Mesenchymal stem cell (in vitro differentiated cells and primary cell): ENCODE measurements around the gene DNTT.

Experiments used
- DNase-seq: peaks from one replicate; pipeline ENCODE4 v3.0.0-alpha.2; 2013
- H2AFZ ChIP-seq: one replicate; pipeline ENCODE4 v1.6.1; 2013; ENCODE audit warnings: low read depth, mild to moderate bottlenecking, control low read depth, inconsistent platforms, low read length, moderate library complexity
- H2AK5ac ChIP-seq: 2 replicates; pipeline ENCODE4 v1.6.1; 2013; ENCODE audit warnings: low read length, moderate library complexity, mild to moderate bottlenecking, inconsistent platforms; ENCODE audit not compliant: severe bottlenecking
- H2BK120ac ChIP-seq: one replicate; pipeline ENCODE4 v1.6.1; 2013; ENCODE audit warnings: low read depth, mild to moderate bottlenecking, inconsistent platforms, low read length, moderate library complexity
- H2BK12ac ChIP-seq, 2 experiments: one replicate each; pipeline ENCODE4 v1.6.1; 2013; ENCODE audit warnings: inconsistent platforms in 2 of 2, low read length in 2 of 2, mild to moderate bottlenecking in 2 of 2, moderate library complexity in 2 of 2, control low read depth in 1 of 2
- H2BK15ac ChIP-seq: one replicate; pipeline ENCODE4 v1.6.1; 2013; ENCODE audit warnings: mild to moderate bottlenecking, low read depth, inconsistent platforms; ENCODE audit not compliant: poor library complexity, severe bottlenecking
- H2BK5ac ChIP-seq: 2 replicates; pipeline ENCODE4 v1.6.1; 2013; ENCODE audit warnings: low read depth, mild to moderate bottlenecking, low read length, control low read depth, inconsistent platforms; ENCODE audit not compliant: poor library complexity, severe bottlenecking
- H3K14ac ChIP-seq, 2 experiments: one replicate each; pipeline ENCODE4 v1.6.1; 2013; ENCODE audit warnings: inconsistent platforms in 2 of 2, low read length in 2 of 2, control low read depth in 1 of 2, mild to moderate bottlenecking in 1 of 2, moderate library complexity in 1 of 2
- H3K18ac ChIP-seq, 2 experiments: one replicate each; pipeline ENCODE4 v1.6.1; 2013; ENCODE audit warnings: inconsistent platforms in 2 of 2, low read length in 2 of 2, control low read depth in 1 of 2, low read depth in 1 of 2, mild to moderate bottlenecking in 1 of 2
- H3K23ac ChIP-seq, 2 experiments: one replicate each; pipeline ENCODE4 v1.6.1; 2013; ENCODE audit warnings: inconsistent platforms in 2 of 2, low read length in 2 of 2, mild to moderate bottlenecking in 2 of 2, moderate library complexity in 2 of 2, control low read depth in 1 of 2
- H3K27ac ChIP-seq: 2 replicates; pipeline ENCODE4 v1.5.1; 2013; ENCODE audit warnings: mild to moderate bottlenecking, moderate library complexity, low read length, control low read depth, inconsistent platforms; ENCODE audit not compliant: poor library complexity, severe bottlenecking
- H3K27me3 ChIP-seq, 2 experiments: 2 replicates each; pipeline versions ENCODE4 v1.6.1 to v1.7.0; 2013; ENCODE audit warnings: low read length in 2 of 2, mild to moderate bottlenecking in 2 of 2, moderate library complexity in 2 of 2, control low read depth in 1 of 2, inconsistent platforms in 1 of 2; ENCODE audit not compliant: control insufficient read depth in 1 of 2, insufficient read depth in 1 of 2
- H3K36me3 ChIP-seq, 2 experiments: 2 replicates each; pipeline versions ENCODE4 v1.6.1 to v1.7.0; 2013; ENCODE audit warnings: low read length in 2 of 2, control low read depth in 1 of 2, inconsistent platforms in 1 of 2, low read depth in 1 of 2, mild to moderate bottlenecking in 1 of 2; ENCODE audit not compliant: insufficient read depth in 2 of 2, control insufficient read depth in 1 of 2
- H3K4ac ChIP-seq, 2 experiments: one replicate each; pipeline ENCODE4 v1.6.1; 2013; ENCODE audit warnings: inconsistent platforms in 2 of 2, low read length in 2 of 2, mild to moderate bottlenecking in 2 of 2, moderate library complexity in 2 of 2, control low read depth in 1 of 2, low read depth in 1 of 2
- H3K4me1 ChIP-seq: 2 replicates; pipeline ENCODE4 v1.6.1; 2013; ENCODE audit warnings: low read depth, low read length, control low read depth; ENCODE audit not compliant: control insufficient read depth, insufficient read depth
- H3K4me2 ChIP-seq: 2 replicates; pipeline ENCODE4 v1.6.1; 2013; ENCODE audit warnings: low read length, mild to moderate bottlenecking, inconsistent platforms; ENCODE audit not compliant: poor library complexity, severe bottlenecking
- H3K4me3 ChIP-seq, 2 experiments: 2 replicates each; pipeline versions ENCODE4 v1.5.1 to v1.7.0; 2013; ENCODE audit warnings: low read length in 2 of 2, mild to moderate bottlenecking in 2 of 2, control low read depth in 1 of 2, low read depth in 1 of 2; ENCODE audit not compliant: insufficient read depth in 1 of 2
- H3K79me1 ChIP-seq: replicated peaks from 2 replicates; pipeline ENCODE4 v1.6.1; 2013; ENCODE audit warnings: mild to moderate bottlenecking, control low read depth, low read length, inconsistent platforms; ENCODE audit not compliant: poor library complexity, severe bottlenecking
- H3K9ac ChIP-seq: 2 replicates; pipeline ENCODE4 v1.7.0; 2013; ENCODE audit warnings: mild to moderate bottlenecking, low read length, moderate library complexity
- H3K9me3 ChIP-seq: 2 replicates; pipeline ENCODE4 v1.7.0; 2013; ENCODE audit warnings: mild to moderate bottlenecking, low read length; ENCODE audit not compliant: control insufficient read depth
- H4K8ac ChIP-seq: one replicate; pipeline ENCODE4 v1.6.1; 2013; ENCODE audit warnings: inconsistent platforms, mild to moderate bottlenecking, low read length, moderate library complexity
- H4K91ac ChIP-seq: one replicate; pipeline ENCODE4 v1.6.1; 2013; ENCODE audit warnings: mild to moderate bottlenecking, low read length, inconsistent platforms
- WGBS: methylation state at CpG from one replicate; pipeline ENCODE4 v1.1.7; 2013; ENCODE audit warnings: mixed read lengths; 5-methylcytosine and 5-hydroxymethylcytosine counted together

DNTT gene

DNA sequence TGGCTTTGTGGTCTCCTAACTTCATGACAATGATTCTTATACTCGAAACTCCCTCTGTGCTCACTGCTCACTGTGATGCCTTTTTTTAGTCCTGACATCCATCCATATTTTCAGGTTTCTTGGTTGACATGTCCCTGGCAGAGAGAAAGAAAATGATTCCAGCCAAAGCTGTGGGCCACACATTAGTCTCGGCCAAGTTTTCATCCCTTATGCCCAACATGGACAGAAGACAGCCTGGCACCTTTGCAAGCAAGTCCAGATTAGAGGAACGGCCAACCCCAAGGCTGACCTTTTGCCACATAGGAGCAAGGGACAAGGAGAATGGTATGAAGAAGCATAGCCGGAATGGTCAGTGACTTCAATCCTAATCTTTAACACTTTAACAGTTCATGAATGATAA lies 63.2 kb downstream of the DNTT start:
- H2AFZ ChIP-seq = no peak overlapping the region
- DNase-seq = no peak
- WGBS = 83% methylated on average over 3 of the region's 4 CpGs
- no peaks in the 10 kb centered on the region for H3K9me3 ChIP-seq
- no peak overlapping the region for H3K4ac ChIP-seq
- no peak overlapping the region for H3K27ac ChIP-seq
- H4K8ac ChIP-seq = no peak overlapping the region
- no peak overlapping the region for H4K91ac ChIP-seq
- H3K4me3 ChIP-seq = no peak overlapping the region
- peaks cover 0 to 16% of the 10 kb centered on the region in 2 experiments for H3K36me3 ChIP-seq
- no peak overlapping the region for H3K9ac ChIP-seq
- no peak overlapping the region for H3K14ac ChIP-seq
- H2AK5ac ChIP-seq = no peak overlapping the region
- no peak overlapping the region for H2BK15ac ChIP-seq
- no peaks in the 10 kb centered on the region for H3K79me1 ChIP-seq
- no peak overlapping the region for H2BK5ac ChIP-seq
- H3K18ac ChIP-seq = no peak overlapping the region
- peaks cover 0 to 21% of the 10 kb centered on the region in 2 experiments for H3K27me3 ChIP-seq
- no peak overlapping the region for H2BK12ac ChIP-seq
- no peak overlapping the region for H2BK120ac ChIP-seq
- H3K4me1 ChIP-seq = peaks cover 8% of the 10 kb centered on the region
- H3K23ac ChIP-seq = no peak overlapping the region
- H3K4me2 ChIP-seq = no peak overlapping the region

DNA sequence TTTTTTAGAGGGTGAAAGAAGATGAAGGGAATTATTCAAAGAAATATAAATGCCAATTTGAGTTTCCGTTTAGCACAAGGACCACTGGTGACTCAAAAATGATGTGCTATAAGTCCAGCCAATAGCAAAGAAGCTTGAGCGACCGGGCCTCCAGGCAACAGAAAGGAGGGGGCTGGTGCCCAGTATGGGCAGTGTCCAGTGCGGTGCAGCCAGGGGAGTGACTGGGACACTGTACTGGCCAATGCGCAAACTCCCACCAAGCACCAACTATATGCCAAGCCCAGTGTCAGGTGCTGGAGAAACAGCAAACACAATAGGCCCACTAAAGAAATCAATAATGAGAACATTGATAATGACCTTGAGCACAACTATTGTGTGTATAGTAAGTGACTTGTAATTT lies 64.7 kb downstream of the DNTT start:
- H2AFZ ChIP-seq = no peak overlapping the region
- H2BK15ac ChIP-seq = no peak overlapping the region
- H3K9ac ChIP-seq = no peak overlapping the region
- H3K4ac ChIP-seq = no peak overlapping the region
- H3K4me1 ChIP-seq = peaks cover 8% of the 10 kb centered on the region
- no peaks in the 10 kb centered on the region for H3K79me1 ChIP-seq
- no peak overlapping the region for H3K27ac ChIP-seq
- over 99% methylated on average over 5 of the region's 5 CpGs for WGBS
- H3K23ac ChIP-seq = no peak overlapping the region
- H2BK120ac ChIP-seq = no peak overlapping the region
- H3K36me3 ChIP-seq = peaks cover 0 to 23% of the 10 kb centered on the region in 2 experiments
- H2BK12ac ChIP-seq = no peak overlapping the region
- no peak overlapping the region for H3K4me2 ChIP-seq
- H3K4me3 ChIP-seq = no peak overlapping the region
- H3K27me3 ChIP-seq = peaks cover 0 to 20% of the 10 kb centered on the region in 2 experiments
- H2BK5ac ChIP-seq = no peak overlapping the region
- H4K8ac ChIP-seq = no peak overlapping the region
- no peak for DNase-seq
- H4K91ac ChIP-seq = no peak overlapping the region
- peak overlapping the region; percentile 26 for H2AK5ac ChIP-seq
- no peaks in the 10 kb centered on the region for H3K9me3 ChIP-seq
- H3K14ac ChIP-seq = no peak overlapping the region
- no peak overlapping the region for H3K18ac ChIP-seq

DNA sequence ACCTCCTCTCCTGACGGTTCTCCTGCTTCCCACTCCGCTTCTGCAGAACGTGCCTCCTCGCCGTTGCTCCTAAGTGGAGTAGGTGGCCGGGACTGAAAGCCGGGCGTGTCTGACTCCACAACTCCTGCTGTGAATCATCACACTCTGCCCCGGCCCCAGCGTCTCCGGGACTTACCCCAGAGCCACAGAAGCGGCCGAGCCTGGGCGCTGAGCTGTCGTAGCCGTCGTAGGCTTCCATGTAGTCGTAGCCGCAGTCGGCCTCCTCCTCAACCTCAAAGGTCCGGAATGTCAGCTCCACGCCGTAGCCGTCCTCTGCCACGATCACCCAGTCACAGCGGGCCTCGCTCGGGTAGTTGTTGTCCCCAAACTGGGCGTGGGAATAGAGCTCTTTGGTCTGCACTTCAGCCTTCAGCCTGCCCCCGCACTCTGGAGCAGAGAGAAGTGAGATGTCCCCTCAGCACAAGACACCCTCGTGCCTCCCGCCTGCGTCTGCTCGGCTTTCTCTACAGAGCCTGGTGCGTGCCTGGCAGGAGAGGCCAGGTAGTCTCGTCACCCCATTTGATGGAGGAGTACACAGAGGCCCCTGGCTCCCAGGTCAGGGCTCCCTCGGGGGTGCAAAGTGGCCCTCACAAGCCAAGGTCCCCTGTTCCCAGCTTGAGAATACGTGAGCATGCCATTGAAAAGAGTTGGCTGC lies 65.8 kb downstream of the DNTT start:
- Histone ChIP-seq H3K4ac (no peak overlapping the region), H3K27ac (no peak overlapping the region), H2BK12ac (no peak overlapping the region), H4K8ac (no peak overlapping the region), H3K4me3 (no peak overlapping the region), H3K4me1 (peaks cover 14% of the 10 kb centered on the region), H2BK15ac (no peak overlapping the region), H3K36me3 (peaks cover 0 to 30% of the 10 kb centered on the region in 2 experiments), H3K9me3 (no peaks in the 10 kb centered on the region), H2BK5ac (no peak overlapping the region), H3K79me1 (no peaks in the 10 kb centered on the region), H3K9ac (no peak overlapping the region), H3K4me2 (no peak overlapping the region), H2BK120ac (no peak overlapping the region), H4K91ac (no peak overlapping the region), H2AFZ (no peak overlapping the region), H3K27me3 (peaks cover 3 to 26% of the 10 kb centered on the region in 2 experiments), H3K23ac (no peak overlapping the region), H3K18ac (no peak overlapping the region), H3K14ac (no peak overlapping the region), H2AK5ac (no peak overlapping the region)
- no peak for DNase-seq
- 83% methylated on average over 37 of the region's 38 CpGs for WGBS

DNA sequence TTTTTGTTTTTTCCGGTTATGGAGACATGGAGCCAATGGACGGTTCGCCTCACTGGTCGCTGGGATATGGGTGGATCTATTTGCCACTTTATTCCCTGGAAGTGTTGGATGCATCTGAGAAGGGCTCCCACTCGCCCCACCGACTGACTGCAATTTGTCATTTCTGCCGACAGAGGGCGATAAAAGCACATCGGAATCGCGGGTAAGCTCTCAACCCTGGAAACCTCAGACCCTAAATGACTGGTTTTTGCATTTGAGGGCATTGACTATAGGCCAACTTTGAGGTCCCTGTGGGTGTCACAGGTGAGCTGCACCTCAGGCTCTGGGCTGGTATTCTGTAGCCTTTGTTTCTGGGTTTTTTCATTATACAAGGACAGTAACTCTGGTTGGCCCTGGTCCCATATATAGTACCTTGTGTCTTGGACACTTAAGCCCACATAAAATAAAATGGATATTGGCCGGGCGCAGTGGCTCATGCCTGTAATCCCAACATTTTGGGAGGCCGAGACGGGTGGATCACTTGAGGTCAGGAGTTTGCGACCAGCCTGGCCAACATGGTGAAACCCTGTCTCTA lies 66.4 kb downstream of the DNTT start:
- peaks cover 17% of the 10 kb centered on the region for H3K4me1 ChIP-seq
- H3K27me3 ChIP-seq = peaks cover 3 to 22% of the 10 kb centered on the region in 2 experiments
- DNase-seq = peak; percentile 32
- peaks cover 0 to 30% of the 10 kb centered on the region in 2 experiments for H3K36me3 ChIP-seq
- no peak overlapping the region for H3K18ac ChIP-seq
- H4K91ac ChIP-seq = no peak overlapping the region
- H3K4me3 ChIP-seq = no peak overlapping the region
- H2AFZ ChIP-seq = no peak overlapping the region
- H2BK15ac ChIP-seq = no peak overlapping the region
- no peak overlapping the region for H3K23ac ChIP-seq
- no peaks in the 10 kb centered on the region for H3K79me1 ChIP-seq
- 39% methylated on average over 16 of the region's 16 CpGs for WGBS
- H3K4ac ChIP-seq = no peak overlapping the region
- H3K4me2 ChIP-seq = no peak overlapping the region
- no peak overlapping the region for H3K27ac ChIP-seq
- no peak overlapping the region for H2BK5ac ChIP-seq
- H2AK5ac ChIP-seq = no peak overlapping the region
- no peak overlapping the region for H2BK120ac ChIP-seq
- no peak overlapping the region for H3K9ac ChIP-seq
- H4K8ac ChIP-seq = no peak overlapping the region
- no peak overlapping the region for H2BK12ac ChIP-seq
- no peaks in the 10 kb centered on the region for H3K9me3 ChIP-seq
- no peak overlapping the region for H3K14ac ChIP-seq
